Stimulated activated CD4-positive, alpha-beta T cell treated with anti-CD3 and anti-CD28 coated beads, Interleukin-2, amount 100 ng/mL, for 24 hours (primary cell): Measurements from ENCODE around the gene GNAT2.

Experiments
- DNase-seq, 2 donors: peaks; one replicate each; pipeline ENCODE4 v3.0.0-alpha.2; 2020

The GNAT2 gene

GRCh38 chr1:109626682-109627408 lies 7.4 kb upstream of the GNAT2 start:
- DNase-seq: no peak

GRCh38 chr1:109625601-109626560 lies 6.5 kb upstream of the GNAT2 start:
- no peak for DNase-seq

GRCh38 chr1:109625176-109625575 lies 5.8 kb upstream of the GNAT2 start:
- no peak for DNase-seq

GRCh38 chr1:109624201-109625010 lies 5.0 kb upstream of the GNAT2 start:
- DNase-seq: no peak

GRCh38 chr1:109623601-109624161 lies 4.3 kb upstream of the GNAT2 start:
- DNase-seq: no peak

GRCh38 chr1:109622895-109623294 lies 3.5 kb upstream of the GNAT2 start:
- no peak for DNase-seq

GRCh38 chr1:109622137-109622892 lies 2.9 kb upstream of the GNAT2 start:
- DNase-seq: no peak

- peak in 1 of 2 donors; percentile 19 for DNase-seq
Measured at GRCh38 chr1:109621379-109622136, 2.1 kb upstream of the GNAT2 start.

- DNase-seq: peak; percentile 98 to 99
Measured at GRCh38 chr1:109620841-109621286, 1.4 kb upstream of the GNAT2 start.

- no peak for DNase-seq
Measured at GRCh38 chr1:109620401-109620791, 980 bp upstream of the GNAT2 start.

- DNase-seq: no peak
Measured at GRCh38 chr1:109618661-109619575, 498 bp downstream of the GNAT2 start.

GRCh38 chr1:109617291-109617801 lies 2.1 kb downstream of the GNAT2 start:
- DNase-seq: no peak

- DNase-seq: no peak
Measured at GRCh38 chr1:109616391-109616790, 3.0 kb downstream of the GNAT2 start.

GRCh38 chr1:109615879-109616278 lies 3.5 kb downstream of the GNAT2 start:
- DNase-seq: no peak

GRCh38 chr1:109613361-109614147 lies 5.9 kb downstream of the GNAT2 start:
- no peak for DNase-seq

- no peak for DNase-seq
Measured at GRCh38 chr1:109611308-109611990, 8.0 kb downstream of the GNAT2 start.

GRCh38 chr1:109610609-109611307 lies 8.7 kb downstream of the GNAT2 start:
- no peak for DNase-seq

- no peak for DNase-seq
Measured at GRCh38 chr1:109609881-109610280, 9.5 kb downstream of the GNAT2 start.
